Heart right ventricle (tissue), 16 donors: ENCODE data around the gene TMEM59L. TPM values are rescaled to one million over a fixed set of nuclear protein-coding genes. Genes with fewer than 3 reads are reported as not detected.

Source experiments
- ATAC-seq, 8 donors: fragments of 200-7000 bp; cut with Tn5 transposase; one replicate each; pipeline ENCODE4 v1.9.1; 2020; ENCODE audit warnings: mild to moderate bottlenecking in 8 of 8, moderate library complexity in 8 of 8, moderate number of reproducible peaks in 1 of 8
- DNase-seq, 2 donors: peaks; one replicate each; pipeline ENCODE4 v3.0.0-alpha.2; 2020
- H3K27ac ChIP-seq, 10 donors: fragments of 200-600 bp; sonication (generic) in 2 of 10; one replicate each; pipeline versions ENCODE4 v1.5.0 to v1.8.0; 2020 to 2022; ENCODE audit warnings: mild to moderate bottlenecking in 3 of 10
- H3K27me3 ChIP-seq, 7 donors: fragments of 200-600 bp; one replicate each; pipeline ENCODE4 v1.8.0; 2021 to 2022; ENCODE audit warnings: mild to moderate bottlenecking in 2 of 7
- H3K36me3 ChIP-seq, 9 donors: fragments of 200-600 bp; sonication (generic) in 1 of 9; one replicate each; pipeline versions ENCODE4 v1.5.0 to v1.8.0; 2020 to 2022; ENCODE audit warnings: mild to moderate bottlenecking in 2 of 9
- H3K4me1 ChIP-seq, 9 donors: fragments of 200-600 bp; sonication (generic) in 1 of 9; one replicate each; pipeline versions ENCODE4 v1.5.0 to v1.8.0; 2020 to 2022; ENCODE audit warnings: mild to moderate bottlenecking in 4 of 9
- H3K4me3 ChIP-seq, 10 donors: fragments of 200-600 bp; sonication (generic) in 2 of 10; one replicate each; pipeline versions ENCODE4 v1.5.0 to v1.8.0; 2020 to 2022; ENCODE audit warnings: mild to moderate bottlenecking in 7 of 10, moderate library complexity in 2 of 10
- H3K9me3 ChIP-seq, 11 donors: fragments of 200-600 bp in 10 of 11; sonication (generic) in 2 of 11; one replicate each; pipeline versions ENCODE4 v1.5.0 to v1.8.0; 2013 to 2022; ENCODE audit warnings: mild to moderate bottlenecking in 2 of 11, control low read depth in 1 of 11, moderate library complexity in 1 of 11
- WGBS, 2 donors: extraction: QIAGEN DNeasy Blood & Tissue Kit; methylation state at CpG; one replicate each; pipeline ENCODE4 v1.1.7; 2013; ENCODE audit warnings: inconsistent platforms in 1 of 2; 5-methylcytosine and 5-hydroxymethylcytosine counted together
- intact Hi-C, 10 donors: fragments of 100-400 bp; cut with DNase I; formaldehyde crosslinking; loops; one replicate each; pipeline versions ENCODE4 v1.11.1 to v1.14.2; 2022
- polyA plus RNA-seq, 2 donors: library from polyadenylated mRNA; stranded (reverse); fragments of 200-250 nt; gene quantifications; one replicate each; pipeline ENCODE4 v1.2.3, GENCODE V29; 2013
- total RNA-seq, 10 donors: library from RNA; stranded (reverse); fragmentation: NEBNext Ultra II Directional in 3 of 10; extraction: Animal tissue kit (Norgen Biotek cat#: 25700) in 3 of 10; gene quantifications; one replicate each; pipeline versions ENCODE4 v1.2.1 to v1.2.4, GENCODE V29; 2021 to 2023
- TF ChIP-seq, protein P1 (sequence below), 9 donors: fragments of 200-600 bp; sonication (generic) in 2 of 9; IDR thresholded peaks; one replicate each; pipeline versions ENCODE4 v1.5.0 to v1.8.0; 2021 to 2022; ENCODE audit warnings: antibody characterized with exemption in 9 of 9, mild to moderate bottlenecking in 5 of 9, moderate library complexity in 1 of 9
- donor health status: Arrhythmogenic right ventricular cardiomyopathy.
- donor health status: ischemic (EF 13 %, LVEDD 7.1; RV severe dilation, severe dysfunction).
- donor health status: healthy with polysubstance abuse.
- donor health status: DM: no; HTN: yes; CAD: no.
- donor health status: DM: no; HTN: no; CAD: no.
- donor health status: ischemic (EF 25% LVEDD 6.9; RV normal size, moderate dysfunction).
- donor health status: ischemic (EF 25% LVEDD 5.7; RV mildly dilated, moderate dysfunction).
- donor health status: healthy.
- donor health status: DM: yes; HTN: yes; CAD: no.
- donor health status: Ischemic cardiomyopathy.
- donor health status: ischemic (EF 35%, LVEDD 5.7; RV mildly dilated, moderate dysfunction).
- donor health status: nonischemic (EF 11% LVEDD 7.7; RV severe dilation, severe dysfunction).
- donor health status: DM: yes; HTN: yes; CAD: no.
- donor health status: PGD.
- donor health status: ischemic (EF 29% LVEDD 5.4; RV normal size, mild dysfunction).
- donor health status: nonischemic (EF 23%, LVEDD 6.1; RV moderate dilation, normal function).

The TMEM59L gene
- total and polyA plus RNA-seq, 12 donors = 0.13 to 13.8 (median 1.2) TPM

DNA sequence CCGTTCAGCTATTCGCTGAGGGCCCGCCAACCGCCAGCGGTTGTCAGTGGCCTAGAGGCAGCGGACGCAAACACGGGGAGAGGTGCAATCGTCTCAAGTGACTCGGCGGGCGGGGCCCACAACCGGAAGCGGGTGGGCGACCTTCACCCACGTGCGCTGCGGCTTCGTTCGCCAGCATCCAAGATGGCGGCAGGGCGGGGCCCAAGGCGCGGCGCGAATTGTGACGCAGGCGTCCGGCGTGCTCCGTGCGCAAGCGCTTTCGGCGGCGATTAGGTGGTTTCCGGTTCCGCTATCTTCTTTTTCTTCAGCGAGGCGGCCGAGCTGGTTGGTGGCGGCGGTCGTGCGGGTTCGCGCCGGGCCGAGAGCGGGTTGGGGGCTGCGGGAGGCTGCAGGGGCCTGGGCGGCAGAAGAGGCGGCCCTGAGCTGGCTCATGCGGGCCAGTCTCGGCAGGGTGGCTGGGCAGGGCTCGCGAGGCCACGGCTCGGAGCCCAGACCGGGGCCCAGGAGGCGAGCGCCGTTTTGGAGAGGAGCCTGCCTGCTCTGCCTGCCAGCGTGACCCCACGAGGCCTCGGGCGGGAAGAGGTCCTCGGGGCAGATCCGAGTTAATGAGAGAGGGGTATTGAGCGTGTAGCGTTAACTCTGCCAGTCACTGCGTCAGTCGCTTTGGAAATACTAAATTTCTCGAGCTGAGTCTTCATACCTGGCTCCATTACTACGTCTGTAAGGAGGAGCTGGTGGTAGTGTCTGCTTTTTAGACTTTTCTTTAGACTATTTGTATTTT, 40.9 kb upstream of the TMEM59L start, which contains the start of gene UBA52:
Gene UBA52, plus strand, starts transcription at position 294 of the 781 bp plus-strand sequence. CDS start 1,444 bp downstream, outside the sequence.
- H3K4me3 ChIP-seq = peak within 1 kb of the TSS; percentile 58 to 99 (median 84)
- 0% methylated on average over 72 to 75 of the region's 75 CpGs for WGBS, 2 donors
- no peaks in the 10 kb centered on the region for H3K27me3 ChIP-seq
- TF ChIP-seq, protein P1, sequence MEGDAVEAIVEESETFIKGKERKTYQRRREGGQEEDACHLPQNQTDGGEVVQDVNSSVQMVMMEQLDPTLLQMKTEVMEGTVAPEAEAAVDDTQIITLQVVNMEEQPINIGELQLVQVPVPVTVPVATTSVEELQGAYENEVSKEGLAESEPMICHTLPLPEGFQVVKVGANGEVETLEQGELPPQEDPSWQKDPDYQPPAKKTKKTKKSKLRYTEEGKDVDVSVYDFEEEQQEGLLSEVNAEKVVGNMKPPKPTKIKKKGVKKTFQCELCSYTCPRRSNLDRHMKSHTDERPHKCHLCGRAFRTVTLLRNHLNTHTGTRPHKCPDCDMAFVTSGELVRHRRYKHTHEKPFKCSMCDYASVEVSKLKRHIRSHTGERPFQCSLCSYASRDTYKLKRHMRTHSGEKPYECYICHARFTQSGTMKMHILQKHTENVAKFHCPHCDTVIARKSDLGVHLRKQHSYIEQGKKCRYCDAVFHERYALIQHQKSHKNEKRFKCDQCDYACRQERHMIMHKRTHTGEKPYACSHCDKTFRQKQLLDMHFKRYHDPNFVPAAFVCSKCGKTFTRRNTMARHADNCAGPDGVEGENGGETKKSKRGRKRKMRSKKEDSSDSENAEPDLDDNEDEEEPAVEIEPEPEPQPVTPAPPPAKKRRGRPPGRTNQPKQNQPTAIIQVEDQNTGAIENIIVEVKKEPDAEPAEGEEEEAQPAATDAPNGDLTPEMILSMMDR (IDR thresholded peaks at IDR 0.05) = no peak
- no peaks in the 10 kb centered on the region for H3K9me3 ChIP-seq
- peaks cover 9 to 29% (median 19%) of the 10 kb centered on the region in 9 donors for H3K4me1 ChIP-seq
- peaks cover 0 to 70% (median 36%) of the 10 kb centered on the region in 9 donors for H3K36me3 ChIP-seq
- ATAC-seq (peak; percentile 93 to 98 (median 98)), DNase-seq (peak; percentile 97 to 98)
- H3K27ac ChIP-seq = peak within 1 kb of the TSS; percentile 64 to 98 (median 92)
- intact Hi-C loops = loop anchor here in 7 of 10 donors (1.0 to 10.0 kb wide), 5 partner anchors 49 to 109 kb away; partner anchors contain the start of gene ELL (in 1 of the 7)

DNA sequence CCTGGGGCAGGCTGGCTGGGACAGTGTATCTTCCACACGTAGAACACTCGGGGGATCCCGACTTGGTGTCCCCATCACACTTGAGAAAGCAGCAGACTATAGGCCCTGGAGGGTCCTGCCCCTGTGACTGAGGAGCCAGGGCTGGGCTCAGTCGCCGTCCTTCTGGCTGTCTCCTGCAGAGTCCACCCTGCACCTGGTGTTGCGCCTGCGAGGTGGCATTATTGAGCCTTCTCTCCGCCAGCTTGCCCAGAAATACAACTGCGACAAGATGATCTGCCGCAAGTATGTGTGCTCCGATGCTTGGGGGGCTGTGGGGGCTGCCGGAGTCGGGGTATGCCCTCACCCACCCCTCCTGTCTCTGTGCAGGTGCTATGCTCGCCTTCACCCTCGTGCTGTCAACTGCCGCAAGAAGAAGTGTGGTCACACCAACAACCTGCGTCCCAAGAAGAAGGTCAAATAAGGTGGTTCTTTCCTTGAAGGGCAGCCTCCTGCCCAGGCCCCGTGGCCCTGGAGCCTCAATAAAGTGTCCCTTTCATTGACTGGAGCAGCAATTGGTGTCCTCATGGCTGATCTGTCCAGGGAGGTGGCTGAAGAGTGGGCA, 37.9 kb upstream of the TMEM59L start:
- ATAC-seq (no peak), DNase-seq (no peak)
- no peak overlapping the region for H3K4me3 ChIP-seq
- no peaks in the 10 kb centered on the region for H3K9me3 ChIP-seq
- peaks cover 0 to 50% (median 20%) of the 10 kb centered on the region in 9 donors for H3K36me3 ChIP-seq
- intact Hi-C loops = loop anchor here in 7 of 10 donors (5.0 to 10.0 kb wide), 4 partner anchors 102 to 112 kb away; no protein-coding TSS in a partner anchor
- H3K4me1 ChIP-seq = peaks cover 9 to 29% (median 19%) of the 10 kb centered on the region in 9 donors
- TF ChIP-seq, protein P1 (IDR thresholded peaks at IDR 0.05) = no peak
- no peak overlapping the region for H3K27ac ChIP-seq
- no peaks in the 10 kb centered on the region for H3K27me3 ChIP-seq
- 94% methylated on average over 18 of the region's 18 CpGs for WGBS, 2 donors

DNA sequence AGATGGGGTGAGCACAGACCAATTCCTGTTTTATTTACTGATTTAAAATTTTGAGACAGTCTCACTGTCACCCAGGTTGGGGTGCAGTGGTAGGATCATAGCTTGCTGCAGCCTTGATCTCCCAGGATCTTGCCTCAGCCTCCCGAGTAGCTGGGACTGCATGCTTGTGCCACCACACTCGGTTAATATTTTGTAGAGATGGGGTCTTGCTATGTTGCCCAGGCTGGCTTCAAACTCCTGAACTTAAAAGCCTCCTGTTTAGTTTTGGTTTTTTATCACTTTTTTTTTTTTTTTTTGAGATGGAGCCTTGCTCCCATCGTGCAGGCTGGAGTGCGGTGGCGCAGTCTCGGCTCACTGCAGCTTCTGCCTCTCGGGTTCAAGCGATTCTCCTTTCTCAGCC, 36.3 kb upstream of the TMEM59L start:
- TF ChIP-seq, protein P1 (IDR thresholded peaks at IDR 0.05) = no peak
- no peaks in the 10 kb centered on the region for H3K27me3 ChIP-seq
- intact Hi-C loops = loop anchor here in 1 of 10 donors (10.0 kb wide), 1 partner anchor 112 kb away; no protein-coding TSS in a partner anchor
- H3K36me3 ChIP-seq = peaks cover 0 to 48% (median 20%) of the 10 kb centered on the region in 9 donors
- WGBS, 2 donors = 86% methylated on average over 8 of the region's 8 CpGs
- H3K27ac ChIP-seq = no peak overlapping the region
- DNase-seq (no peak), ATAC-seq (no peak)
- H3K4me3 ChIP-seq = no peak overlapping the region
- H3K4me1 ChIP-seq = peaks cover 9 to 22% (median 15%) of the 10 kb centered on the region in 9 donors
- H3K9me3 ChIP-seq = no peaks in the 10 kb centered on the region

DNA sequence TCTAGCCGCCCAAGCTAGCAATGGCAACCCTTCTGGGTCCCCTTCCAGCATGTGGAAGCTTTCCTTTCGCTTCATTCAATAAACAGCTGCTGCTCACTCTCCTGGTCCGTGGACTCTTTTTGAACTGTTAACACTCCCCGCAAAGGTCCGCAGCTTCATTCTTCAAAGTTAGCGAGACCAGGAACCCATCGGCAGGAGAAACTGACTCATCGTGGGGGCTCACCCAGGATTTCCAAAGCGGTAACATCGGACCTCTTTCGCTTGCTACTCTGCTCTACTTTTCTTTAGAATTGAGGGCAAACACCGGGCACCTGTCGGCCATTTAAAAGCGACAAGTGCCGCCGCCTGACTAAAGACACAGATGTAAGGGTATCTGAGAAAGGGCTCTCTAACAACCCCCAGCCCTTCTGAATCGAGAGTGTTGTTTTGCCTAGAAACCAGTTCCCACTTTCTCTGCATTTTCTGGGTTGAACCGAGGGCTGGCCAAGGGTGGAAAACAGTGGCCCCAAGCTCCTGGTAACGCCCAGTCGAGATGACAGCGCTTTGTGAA, 35.2 kb upstream of the TMEM59L start:
- ATAC-seq (no peak), DNase-seq (no peak)
- intact Hi-C loops = loop anchor here in 1 of 10 donors (10.0 kb wide), 1 partner anchor 113 kb away; no protein-coding TSS in a partner anchor
- peaks cover 0 to 48% (median 20%) of the 10 kb centered on the region in 9 donors for H3K36me3 ChIP-seq
- H3K4me1 ChIP-seq = peaks cover 5 to 17% (median 13%) of the 10 kb centered on the region in 9 donors
- TF ChIP-seq, protein P1 (IDR thresholded peaks at IDR 0.05) = no peak
- no peak overlapping the region for H3K27ac ChIP-seq
- WGBS, 2 donors = 91% methylated on average over 21 of the region's 21 CpGs
- H3K4me3 ChIP-seq = no peak overlapping the region
- no peaks in the 10 kb centered on the region for H3K27me3 ChIP-seq
- H3K9me3 ChIP-seq = no peaks in the 10 kb centered on the region
